Chondrocyte (in vitro differentiated cells): ENCODE results near the gene CPE. TPM values are rescaled to one million over a fixed set of nuclear protein-coding genes. Genes with fewer than 3 reads are reported as not detected.

Experiments used
- DNase-seq: peaks from one replicate; pipeline ENCODE4 v3.0.0; 2021; ENCODE audit warnings: mixed read lengths, low spot score
- H3K27ac Mint-ChIP-seq: one replicate; pipeline ENCODE4 v1.8.0; 2021; ENCODE audit warnings: mild to moderate bottlenecking, moderate library complexity, mixed read lengths; ENCODE audit not compliant: unreplicated experiment
- H3K27me3 Mint-ChIP-seq: 2 replicates; pipeline ENCODE4 v1.8.0; 2021; ENCODE audit warnings: low read depth, mixed read lengths
- H3K36me3 Mint-ChIP-seq: 2 replicates; pipeline ENCODE4 v1.8.0; 2021; ENCODE audit warnings: low read depth, mixed read lengths
- H3K4me1 Mint-ChIP-seq: 2 replicates; pipeline ENCODE4 v1.8.0; 2021; ENCODE audit warnings: low read depth, mild to moderate bottlenecking, mixed read lengths
- H3K4me3 Mint-ChIP-seq: one replicate; pipeline ENCODE4 v1.8.0; 2021; ENCODE audit warnings: mild to moderate bottlenecking, moderate library complexity, mixed read lengths; ENCODE audit not compliant: unreplicated experiment
- H3K9me3 Mint-ChIP-seq: 2 replicates; pipeline ENCODE4 v1.8.0; 2021; ENCODE audit warnings: low read depth, mixed read lengths
- total RNA-seq: library from RNA; stranded (reverse); gene quantifications from 3 replicates; pipeline ENCODE4 v1.2.1, GENCODE V29; 2021
- TF ChIP-seq, protein P1 (sequence below): fragments of 200-600 bp; sonication (generic); IDR thresholded peaks from 2 replicates; pipeline ENCODE4 v1.5.0; 2021; ENCODE audit warnings: antibody characterized with exemption, mild to moderate bottlenecking, moderate library complexity

The CPE gene
- total RNA-seq, 1 donor from 2014 or later: 275 TPM

DNA sequence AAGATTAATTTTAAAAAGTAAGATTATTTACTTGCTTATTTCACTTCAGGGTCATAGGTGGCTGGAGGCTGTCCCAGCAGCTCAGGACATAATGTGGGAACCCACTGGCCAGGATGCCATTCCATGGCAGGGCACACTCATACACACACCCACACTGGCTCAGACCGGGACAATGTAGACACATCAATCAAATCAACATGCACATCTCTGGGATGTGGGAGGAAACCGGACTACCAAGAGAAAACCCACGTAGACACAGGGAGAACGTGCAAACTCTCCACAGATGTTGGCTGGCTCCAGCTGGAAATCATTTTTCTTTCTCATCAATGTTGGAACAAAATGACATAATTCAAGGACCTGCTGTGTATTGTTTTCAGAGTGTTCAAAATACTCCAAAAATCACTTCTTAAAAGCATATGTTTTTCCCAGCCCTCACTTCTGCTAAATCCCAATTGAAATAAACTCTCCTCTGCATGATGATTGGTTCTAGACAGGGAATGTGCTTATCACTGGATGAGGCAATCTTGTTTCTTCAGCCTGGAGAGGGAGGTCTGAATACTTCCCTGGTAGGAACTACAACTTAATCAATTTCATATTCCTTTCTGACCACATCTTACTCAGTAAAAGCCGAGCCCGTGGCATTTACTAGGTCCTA lies 18.6 kb upstream of the CPE start:
- Mint-ChIP-seq H3K27ac (no peak overlapping the region), H3K36me3 (no peaks in the 10 kb centered on the region), H3K9me3 (no peaks in the 10 kb centered on the region), H3K4me1 (peaks cover 18% of the 10 kb centered on the region), H3K27me3 (no peaks in the 10 kb centered on the region), H3K4me3 (no peak overlapping the region)
- no peak for DNase-seq
- TF ChIP-seq, protein P1, sequence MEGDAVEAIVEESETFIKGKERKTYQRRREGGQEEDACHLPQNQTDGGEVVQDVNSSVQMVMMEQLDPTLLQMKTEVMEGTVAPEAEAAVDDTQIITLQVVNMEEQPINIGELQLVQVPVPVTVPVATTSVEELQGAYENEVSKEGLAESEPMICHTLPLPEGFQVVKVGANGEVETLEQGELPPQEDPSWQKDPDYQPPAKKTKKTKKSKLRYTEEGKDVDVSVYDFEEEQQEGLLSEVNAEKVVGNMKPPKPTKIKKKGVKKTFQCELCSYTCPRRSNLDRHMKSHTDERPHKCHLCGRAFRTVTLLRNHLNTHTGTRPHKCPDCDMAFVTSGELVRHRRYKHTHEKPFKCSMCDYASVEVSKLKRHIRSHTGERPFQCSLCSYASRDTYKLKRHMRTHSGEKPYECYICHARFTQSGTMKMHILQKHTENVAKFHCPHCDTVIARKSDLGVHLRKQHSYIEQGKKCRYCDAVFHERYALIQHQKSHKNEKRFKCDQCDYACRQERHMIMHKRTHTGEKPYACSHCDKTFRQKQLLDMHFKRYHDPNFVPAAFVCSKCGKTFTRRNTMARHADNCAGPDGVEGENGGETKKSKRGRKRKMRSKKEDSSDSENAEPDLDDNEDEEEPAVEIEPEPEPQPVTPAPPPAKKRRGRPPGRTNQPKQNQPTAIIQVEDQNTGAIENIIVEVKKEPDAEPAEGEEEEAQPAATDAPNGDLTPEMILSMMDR: no peak

DNA sequence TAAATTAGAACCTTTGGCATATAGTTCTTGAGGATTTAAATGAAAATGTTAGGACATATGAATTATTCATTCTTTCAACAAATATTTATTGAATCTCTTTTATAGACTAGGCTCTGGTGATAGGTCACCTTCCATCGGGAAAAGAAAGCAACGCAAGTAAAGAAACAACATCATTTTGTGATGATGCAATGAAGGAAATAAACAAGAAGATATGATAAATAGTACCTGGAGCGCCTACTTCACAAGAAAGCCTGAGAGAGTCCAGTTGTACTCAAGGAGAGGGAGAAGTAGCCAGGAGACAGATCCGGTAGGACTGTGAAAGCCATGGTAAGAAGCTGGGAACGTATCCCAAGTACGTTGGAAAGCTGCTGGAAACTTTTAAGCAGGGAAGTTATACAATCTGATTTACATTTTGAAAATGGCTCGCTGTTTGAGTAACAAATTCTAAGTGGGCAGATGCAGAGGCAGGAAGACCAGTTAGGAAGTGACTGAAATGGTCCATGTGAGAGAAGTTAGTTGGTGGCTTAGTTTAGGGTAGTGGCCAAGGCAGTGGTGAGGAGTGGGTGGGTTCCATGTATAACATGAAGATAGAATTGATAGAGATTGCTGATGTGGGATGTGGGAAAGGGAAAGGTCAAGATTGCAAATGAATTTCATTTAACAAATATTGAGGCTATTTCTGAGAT lies 17.7 kb upstream of the CPE start:
- no peaks in the 10 kb centered on the region for H3K9me3 Mint-ChIP-seq
- H3K4me1 Mint-ChIP-seq: peaks cover 15% of the 10 kb centered on the region
- H3K27ac Mint-ChIP-seq: no peak overlapping the region
- TF ChIP-seq, protein P1: no peak
- H3K36me3 Mint-ChIP-seq: no peaks in the 10 kb centered on the region
- DNase-seq: no peak
- H3K4me3 Mint-ChIP-seq: no peak overlapping the region
- H3K27me3 Mint-ChIP-seq: no peaks in the 10 kb centered on the region

GRCh38 chr4:165361810-165362209 lies 17.0 kb upstream of the CPE start:
- no peak for DNase-seq
- no peak overlapping the region for H3K27ac Mint-ChIP-seq
- H3K4me1 Mint-ChIP-seq: peaks cover 14% of the 10 kb centered on the region
- H3K36me3 Mint-ChIP-seq: no peaks in the 10 kb centered on the region
- TF ChIP-seq, protein P1: no peak
- no peak overlapping the region for H3K4me3 Mint-ChIP-seq
- no peaks in the 10 kb centered on the region for H3K9me3 Mint-ChIP-seq
- no peaks in the 10 kb centered on the region for H3K27me3 Mint-ChIP-seq

DNA sequence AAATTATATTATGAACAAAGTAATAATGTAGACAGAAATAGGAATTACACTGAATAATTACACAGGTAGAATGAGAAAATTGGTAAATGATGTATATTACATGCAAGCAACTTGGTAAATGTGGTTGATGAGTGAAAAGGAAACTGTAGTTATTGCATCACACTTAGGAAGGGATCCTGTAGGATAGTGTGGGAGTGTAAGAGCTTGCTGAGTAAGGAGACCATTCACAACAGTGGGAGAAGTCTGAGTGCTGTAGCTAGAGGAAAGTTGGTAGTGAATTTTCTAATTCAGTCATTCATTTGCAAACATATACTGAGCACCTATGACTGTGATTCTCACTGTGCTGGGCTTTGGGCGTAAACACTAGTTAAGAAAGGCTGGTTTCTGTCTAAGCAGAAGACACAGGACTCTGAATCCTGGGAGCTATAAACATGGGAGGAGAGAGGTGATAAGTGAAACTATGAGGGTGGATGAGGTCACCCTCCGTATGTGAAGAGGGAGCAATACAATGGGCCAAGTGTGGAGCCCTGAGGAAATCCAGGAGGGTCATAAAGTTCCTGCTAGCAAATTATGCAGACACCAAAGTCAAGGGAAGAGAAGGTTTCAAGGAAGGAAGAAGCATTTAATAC lies 14.2 kb upstream of the CPE start:
- H3K4me1 Mint-ChIP-seq: peaks cover 10% of the 10 kb centered on the region

DNA sequence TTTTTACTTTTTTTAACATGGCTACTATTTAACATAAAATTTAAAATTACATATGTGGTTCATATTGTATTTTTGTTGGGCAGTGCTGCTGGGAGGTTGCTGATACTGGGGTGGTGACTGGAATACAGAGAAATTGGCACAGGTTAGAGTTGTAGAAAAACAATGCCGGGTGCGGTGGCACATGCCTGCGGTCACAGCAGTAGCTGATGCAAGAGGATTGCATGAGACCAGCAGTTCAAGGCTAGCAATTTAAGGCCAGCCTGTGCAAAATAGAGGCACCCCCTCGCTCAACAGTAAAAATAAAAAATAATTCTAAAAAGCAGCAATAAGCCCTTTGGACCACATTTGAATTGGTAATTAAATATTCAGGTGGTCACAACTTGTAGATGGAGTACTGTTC lies 11.8 kb upstream of the CPE start:
- no peak for DNase-seq

More for the DNA sequence above, 14.2 kb upstream of the CPE start:
- Mint-ChIP-seq H3K4me3 (no peak overlapping the region), H3K9me3 (no peaks in the 10 kb centered on the region), H3K27ac (no peak overlapping the region), H3K27me3 (no peaks in the 10 kb centered on the region), H3K36me3 (no peaks in the 10 kb centered on the region)
- no peak for DNase-seq
- TF ChIP-seq, protein P1: no peak

More for the DNA sequence above, 11.8 kb upstream of the CPE start:
- Mint-ChIP-seq H3K27me3 (no peaks in the 10 kb centered on the region), H3K27ac (no peak overlapping the region), H3K4me3 (no peak overlapping the region), H3K36me3 (no peaks in the 10 kb centered on the region), H3K4me1 (no peaks in the 10 kb centered on the region), H3K9me3 (no peaks in the 10 kb centered on the region)
- TF ChIP-seq, protein P1: no peak
